Jurkat, Clone E6-1 (cell line): Measurements from ENCODE around the gene CNPY1.

Source experiments
- DNase-seq: peaks from one replicate; pipeline ENCODE4 v3.0.0-alpha.2; 2011; ENCODE audit warnings: low read depth, low spot score
- H3K4me3 ChIP-seq: 2 replicates; pipeline ENCODE4 v1.5.1; 2011; ENCODE audit warnings: mild to moderate bottlenecking, low read length, control low read depth, moderate library complexity

CNPY1 gene

GRCh38 chr7:155560982-155561686 is 14.8 kb upstream of the CNPY1 start:
- no peak overlapping the region for H3K4me3 ChIP-seq
- no peak for DNase-seq

- no peak overlapping the region for H3K4me3 ChIP-seq
- DNase-seq: no peak
Observed at GRCh38 chr7:155560196-155560885, 14.0 kb upstream of the CNPY1 start.

GRCh38 chr7:155559519-155560108 is 13.3 kb upstream of the CNPY1 start:
- no peak overlapping the region for H3K4me3 ChIP-seq
- no peak for DNase-seq

GRCh38 chr7:155558961-155559360 is 12.6 kb upstream of the CNPY1 start:
- no peak for DNase-seq
- no peak overlapping the region for H3K4me3 ChIP-seq

- H3K4me3 ChIP-seq: no peak overlapping the region
- DNase-seq: no peak
Observed at GRCh38 chr7:155558351-155558750, 12.0 kb upstream of the CNPY1 start.

GRCh38 chr7:155557778-155558177 is 11.4 kb upstream of the CNPY1 start:
- DNase-seq: no peak

GRCh38 chr7:155556763-155557162 is 10.4 kb upstream of the CNPY1 start:
- H3K4me3 ChIP-seq: no peak overlapping the region
- DNase-seq: no peak

More at GRCh38 chr7:155557778-155558177, 11.4 kb upstream of the CNPY1 start:
- H3K4me3 ChIP-seq: no peak overlapping the region

- no peak for DNase-seq
- H3K4me3 ChIP-seq: no peak overlapping the region
Observed at GRCh38 chr7:155555116-155555695, 8.8 kb upstream of the CNPY1 start.

GRCh38 chr7:155553871-155554270 is 7.5 kb upstream of the CNPY1 start:
- DNase-seq: no peak
- no peak overlapping the region for H3K4me3 ChIP-seq

- no peak for DNase-seq
- H3K4me3 ChIP-seq: no peak overlapping the region
Observed at GRCh38 chr7:155551785-155552611, 5.6 kb upstream of the CNPY1 start.

- H3K4me3 ChIP-seq: no peak overlapping the region
- DNase-seq: no peak
Observed at GRCh38 chr7:155550916-155551315, 4.6 kb upstream of the CNPY1 start.

GRCh38 chr7:155549226-155549625 is 2.9 kb upstream of the CNPY1 start:
- no peak for DNase-seq
- no peak overlapping the region for H3K4me3 ChIP-seq

GRCh38 chr7:155547161-155547791 is 917 bp upstream of the CNPY1 start:
- no peak for DNase-seq
- no peak overlapping the region for H3K4me3 ChIP-seq

GRCh38 chr7:155545348-155545747 is 1.0 kb downstream of the CNPY1 start:
- no peak for DNase-seq
- H3K4me3 ChIP-seq: no peak overlapping the region

GRCh38 chr7:155544485-155544884 is 1.9 kb downstream of the CNPY1 start:
- no peak overlapping the region for H3K4me3 ChIP-seq
- DNase-seq: no peak

GRCh38 chr7:155543926-155544325 is 2.4 kb downstream of the CNPY1 start:
- no peak overlapping the region for H3K4me3 ChIP-seq
- no peak for DNase-seq

- DNase-seq: no peak
- no peak overlapping the region for H3K4me3 ChIP-seq
Observed at GRCh38 chr7:155543011-155543876, 3.1 kb downstream of the CNPY1 start.
